ENCODE results near the gene CCDC136.

Gene CCDC136

DNA sequence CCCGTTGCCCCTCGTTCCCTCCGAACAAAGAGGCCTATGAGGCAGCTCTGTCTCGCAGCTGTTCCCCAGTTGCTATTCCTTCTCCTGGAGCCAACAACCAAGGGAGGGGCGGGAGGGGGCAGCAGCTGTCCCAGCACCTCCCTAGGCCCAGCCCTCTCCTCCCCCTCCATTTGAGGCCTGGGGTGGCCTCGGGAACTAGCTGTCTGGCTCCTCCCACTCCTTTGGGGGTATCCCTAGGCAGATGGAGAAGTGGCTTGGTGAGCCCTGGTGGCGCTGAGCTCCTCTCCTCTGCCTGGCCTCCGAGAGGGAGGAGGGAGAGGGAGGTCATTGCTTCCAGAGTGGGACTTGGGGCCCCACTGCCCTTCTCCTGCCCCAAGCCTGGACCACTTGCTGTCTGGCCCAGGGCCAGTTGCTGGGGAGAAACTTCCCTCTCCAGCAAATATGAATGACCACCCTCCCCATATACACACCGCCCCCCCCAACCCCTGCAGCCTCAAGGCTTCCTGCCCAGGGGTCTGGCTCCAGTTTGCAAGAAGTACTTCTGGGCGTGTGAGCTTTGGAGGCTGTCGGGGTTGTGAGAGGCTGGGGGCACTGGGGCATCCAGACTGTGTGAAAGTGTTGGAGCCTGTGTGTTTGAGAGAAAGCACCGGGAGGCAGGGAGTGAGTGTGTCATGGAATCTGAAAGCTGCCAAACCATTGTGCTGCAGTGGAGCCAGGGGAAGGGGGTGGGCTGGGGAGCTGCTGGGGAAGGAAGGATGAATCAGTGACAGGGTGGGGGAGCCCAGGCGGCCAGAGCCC lies 41.6 kb downstream of the CCDC136 start:
- peak; percentile 84 for DNase-seq

DNA sequence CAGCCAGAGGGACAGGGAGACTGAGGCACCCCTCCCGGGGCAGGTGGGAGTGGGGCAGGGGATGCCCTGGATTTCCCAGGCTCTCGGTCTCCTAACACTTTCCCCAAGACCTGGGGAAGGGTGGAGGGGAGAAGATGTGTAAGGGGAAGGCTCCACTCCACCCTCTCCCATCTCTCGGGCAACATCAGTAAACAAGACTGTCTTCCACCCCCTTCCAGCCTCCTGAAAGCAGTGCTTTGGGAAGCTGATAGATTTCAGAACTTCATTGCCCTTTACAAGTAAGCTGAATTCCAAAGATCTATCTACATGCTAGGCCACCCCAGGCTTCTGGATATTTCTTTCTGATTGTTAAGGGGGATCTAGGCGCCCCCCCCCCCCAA lies 42.2 kb downstream of the CCDC136 start:
- no peak for DNase-seq

DNA sequence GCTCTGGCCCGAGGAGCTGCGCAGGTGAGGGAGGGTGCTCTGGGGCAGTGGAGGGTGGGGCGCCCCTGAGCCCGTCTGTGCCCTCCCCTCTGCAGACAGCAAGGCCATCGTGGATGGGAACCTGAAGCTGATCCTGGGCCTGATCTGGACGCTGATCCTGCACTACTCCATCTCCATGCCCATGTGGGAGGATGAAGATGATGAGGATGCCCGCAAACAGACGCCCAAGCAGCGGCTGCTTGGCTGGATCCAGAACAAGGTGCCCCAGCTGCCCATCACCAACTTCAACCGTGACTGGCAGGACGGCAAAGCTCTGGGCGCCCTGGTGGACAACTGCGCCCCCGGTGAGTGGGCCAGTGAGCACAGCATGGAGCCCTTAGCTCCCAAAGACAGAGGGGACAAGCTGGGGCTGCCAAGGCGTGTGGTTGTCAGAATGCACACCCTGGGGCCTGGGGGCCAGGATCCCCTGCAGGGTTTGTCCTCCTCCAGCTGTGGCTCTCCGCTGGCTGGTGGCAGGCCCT lies 43.5 kb downstream of the CCDC136 start:
- no peak for DNase-seq

DNA sequence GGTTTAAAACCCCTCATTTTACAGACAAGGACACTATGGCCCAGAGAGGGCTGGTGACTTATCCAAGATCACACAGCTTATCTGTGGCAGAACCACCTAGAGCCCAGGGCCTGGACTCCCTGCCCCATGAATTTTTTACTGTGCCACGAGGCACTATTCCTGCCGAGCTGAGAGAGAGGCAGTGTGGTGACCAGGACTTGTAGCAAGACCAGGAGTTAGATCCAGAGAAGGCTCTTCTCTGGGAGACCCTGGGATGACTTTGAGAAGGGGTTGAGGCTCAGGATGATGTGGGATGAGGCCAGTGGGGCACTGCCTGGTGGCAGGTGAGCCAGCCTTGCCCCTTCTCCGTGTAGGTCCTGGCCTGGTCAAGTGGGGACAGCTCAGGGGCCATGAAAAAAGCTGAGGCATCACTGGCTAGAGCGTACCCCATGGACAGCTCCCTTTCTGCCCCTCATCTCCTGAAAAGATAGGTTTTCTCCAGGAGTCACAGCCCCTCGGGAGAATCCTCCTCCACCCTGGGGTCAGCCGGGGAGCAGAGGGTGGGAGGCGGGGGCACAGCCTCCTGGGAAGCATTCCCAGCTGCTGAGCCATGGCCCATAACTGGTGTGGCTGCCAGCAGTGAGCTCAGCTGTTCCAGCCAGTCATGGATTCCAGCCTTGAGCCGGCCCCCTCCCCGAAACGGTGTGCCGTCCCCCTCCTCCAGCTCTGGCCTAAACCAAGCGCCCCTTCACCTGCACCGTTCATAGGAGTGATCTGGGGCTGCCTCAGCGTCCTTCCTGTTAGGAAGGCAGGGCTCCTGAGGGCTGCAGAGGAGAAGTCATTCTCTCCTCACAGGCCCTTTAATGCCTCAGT lies 44.2 kb downstream of the CCDC136 start:
- DNase-seq: no peak

DNA sequence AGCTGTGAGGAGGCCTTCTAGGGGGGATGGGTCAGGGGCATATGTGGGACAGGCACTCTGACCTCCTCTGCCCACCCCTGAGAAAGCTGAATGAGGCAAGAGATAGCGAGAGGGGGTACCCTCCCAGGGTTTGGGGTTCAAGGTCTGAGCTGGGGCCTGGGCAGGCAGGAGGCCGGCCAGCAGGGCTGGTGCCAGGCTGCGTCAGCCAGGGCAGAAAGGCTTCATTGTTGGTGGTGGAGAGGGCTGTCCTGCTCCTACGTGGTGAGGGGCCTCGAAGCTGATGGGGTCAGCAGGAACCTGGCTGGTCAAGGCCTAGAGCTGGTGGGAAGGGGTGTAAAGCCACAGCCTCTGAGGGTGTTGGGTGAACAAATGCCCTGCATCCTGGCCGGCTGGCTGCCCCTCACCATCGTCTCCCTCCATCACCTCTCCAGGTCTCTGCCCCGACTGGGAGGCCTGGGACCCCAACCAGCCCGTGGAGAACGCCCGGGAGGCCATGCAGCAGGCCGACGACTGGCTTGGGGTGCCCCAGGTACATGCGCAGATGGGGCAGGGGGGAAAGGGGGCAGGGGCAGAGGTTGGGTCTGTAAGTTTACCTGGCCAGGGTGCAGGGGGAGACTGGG lies 45.1 kb downstream of the CCDC136 start:
- no peak for DNase-seq

DNA sequence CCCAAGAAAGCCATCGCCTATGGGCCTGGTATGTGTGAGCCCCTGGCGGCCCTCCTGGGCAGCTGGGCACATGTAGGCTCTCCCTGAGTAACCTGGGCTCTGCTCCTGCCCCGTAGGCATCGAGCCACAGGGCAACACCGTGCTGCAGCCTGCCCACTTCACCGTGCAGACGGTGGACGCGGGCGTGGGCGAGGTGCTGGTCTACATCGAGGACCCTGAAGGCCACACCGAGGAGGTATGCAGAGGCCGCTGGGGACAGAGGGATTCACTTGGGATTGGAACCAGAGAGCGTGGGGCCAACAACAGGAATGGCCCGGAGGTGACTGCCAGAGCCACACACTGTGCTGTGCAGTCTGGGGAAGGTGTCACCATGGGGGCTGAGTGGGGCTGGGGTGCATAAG lies 45.8 kb downstream of the CCDC136 start:
- DNase-seq: no peak

DNA sequence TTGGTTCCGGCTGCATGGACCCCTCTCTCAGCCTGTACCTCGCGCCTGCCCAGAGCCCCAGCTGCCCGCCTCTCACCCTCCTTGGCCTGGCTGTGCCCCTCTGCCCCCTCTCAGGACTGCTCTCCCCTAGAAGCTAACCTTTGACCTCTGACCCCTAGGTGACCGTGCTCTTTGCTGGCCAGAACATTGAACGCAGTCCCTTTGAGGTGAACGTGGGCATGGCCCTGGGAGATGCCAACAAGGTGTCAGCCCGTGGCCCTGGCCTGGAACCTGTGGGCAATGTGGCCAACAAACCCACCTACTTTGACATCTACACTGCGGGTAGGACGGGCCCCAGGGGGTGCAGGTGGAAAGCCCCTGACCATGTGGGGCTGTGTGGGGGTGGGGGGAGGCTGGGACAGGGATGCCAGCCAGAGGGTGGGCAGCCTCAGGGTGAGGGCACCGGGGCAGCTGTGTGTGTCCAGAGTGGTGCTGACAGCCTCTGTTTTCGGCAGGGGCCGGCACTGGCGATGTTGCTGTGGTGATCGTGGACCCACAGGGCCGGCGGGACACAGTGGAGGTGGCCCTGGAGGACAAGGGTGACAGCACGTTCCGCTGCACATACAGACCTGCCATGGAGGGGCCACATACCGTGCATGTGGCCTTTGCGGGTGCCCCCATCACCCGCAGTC lies 46.5 kb downstream of the CCDC136 start:
- no peak for DNase-seq

DNA sequence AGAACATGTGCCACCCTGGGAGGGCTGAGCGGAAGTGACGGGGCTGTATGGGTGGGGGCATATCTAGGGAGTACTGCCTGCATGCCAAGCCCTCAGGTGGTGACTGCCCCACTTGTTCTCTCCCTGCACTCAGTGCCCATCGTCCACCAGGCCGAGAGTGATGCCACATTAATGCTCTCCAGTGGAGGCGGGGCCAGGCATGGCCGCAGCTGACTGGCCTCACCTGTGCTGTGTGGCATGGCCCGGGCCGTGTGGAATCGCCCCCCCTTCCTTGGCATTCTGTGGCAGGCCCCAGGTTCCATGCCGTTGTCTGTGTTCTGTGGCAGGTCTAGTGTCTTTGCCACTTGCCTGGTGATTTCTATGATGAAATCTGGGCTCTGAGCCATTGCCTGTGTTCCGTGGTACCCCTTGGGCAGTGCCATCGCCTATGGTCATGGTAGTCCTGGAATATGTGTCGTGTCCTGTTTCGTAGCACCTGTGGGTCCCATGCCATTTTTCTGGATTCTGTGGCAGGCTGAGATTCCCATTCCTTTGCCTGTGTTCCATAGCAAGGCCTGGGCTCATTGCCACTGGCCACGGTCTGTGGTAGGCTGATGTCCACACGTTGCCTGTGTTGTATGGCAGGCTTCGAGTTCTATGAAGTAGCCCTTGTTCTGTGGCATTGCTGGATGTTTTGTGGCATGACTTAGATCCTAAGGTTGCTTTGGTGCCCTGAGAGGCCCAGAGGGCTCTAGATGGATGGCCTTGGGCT lies 47.4 kb downstream of the CCDC136 start:
- no peak for DNase-seq

DNA sequence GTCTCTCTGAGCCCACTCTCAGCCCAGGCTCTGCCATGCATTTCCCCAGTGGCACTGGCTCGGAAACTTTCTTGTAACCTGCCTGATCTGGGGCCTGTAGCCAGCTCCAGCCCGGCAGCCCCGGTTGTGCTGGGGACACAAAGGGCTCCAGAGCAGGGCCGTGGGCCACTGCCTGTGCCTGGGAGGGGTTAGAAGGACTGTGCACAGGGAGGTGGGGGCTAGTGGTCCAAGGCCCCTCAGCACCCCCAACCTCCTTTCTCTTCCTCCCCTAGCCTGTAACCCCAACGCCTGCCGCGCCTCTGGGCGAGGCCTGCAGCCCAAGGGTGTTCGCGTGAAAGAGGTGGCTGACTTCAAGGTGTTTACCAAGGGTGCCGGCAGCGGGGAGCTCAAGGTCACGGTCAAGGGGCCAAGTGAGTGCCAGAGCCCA lies 48.0 kb downstream of the CCDC136 start:
- DNase-seq: no peak

DNA sequence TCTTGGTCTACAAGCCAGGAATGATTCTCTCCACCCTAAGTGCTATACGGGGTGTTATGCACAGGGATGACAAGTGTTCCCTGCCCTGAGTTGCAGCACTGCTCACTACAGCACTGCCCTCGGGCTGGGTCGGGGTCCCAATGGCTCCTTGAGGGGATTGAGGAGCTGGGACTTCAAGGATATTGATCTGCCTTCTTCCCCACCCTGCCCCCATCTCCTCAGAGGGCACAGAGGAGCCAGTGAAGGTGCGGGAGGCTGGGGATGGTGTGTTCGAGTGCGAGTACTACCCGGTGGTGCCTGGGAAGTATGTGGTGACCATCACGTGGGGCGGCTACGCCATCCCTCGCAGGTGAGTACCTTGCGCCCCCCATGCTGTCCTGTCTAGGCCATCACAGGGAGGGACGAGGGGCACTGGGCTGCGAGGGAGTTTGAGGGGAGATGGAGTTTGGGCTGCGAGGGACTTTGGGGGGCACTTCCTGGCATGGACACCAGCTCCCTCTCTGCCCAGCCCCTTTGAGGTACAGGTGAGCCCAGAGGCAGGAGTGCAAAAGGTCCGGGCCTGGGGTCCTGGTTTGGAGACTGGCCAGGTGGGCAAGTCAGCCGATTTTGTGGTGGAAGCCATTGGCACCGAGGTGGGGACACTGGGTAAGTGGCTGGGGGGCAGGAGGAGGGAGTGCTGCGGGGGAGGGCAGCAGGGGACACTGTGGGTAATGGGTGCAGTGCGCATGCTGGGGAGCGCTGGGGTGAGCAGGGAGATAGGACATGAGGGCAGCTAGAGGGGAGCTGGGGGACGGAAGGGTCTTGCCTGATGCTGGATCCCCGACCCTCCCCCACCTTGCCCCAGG lies 48.8 kb downstream of the CCDC136 start:
- no peak for DNase-seq

DNA sequence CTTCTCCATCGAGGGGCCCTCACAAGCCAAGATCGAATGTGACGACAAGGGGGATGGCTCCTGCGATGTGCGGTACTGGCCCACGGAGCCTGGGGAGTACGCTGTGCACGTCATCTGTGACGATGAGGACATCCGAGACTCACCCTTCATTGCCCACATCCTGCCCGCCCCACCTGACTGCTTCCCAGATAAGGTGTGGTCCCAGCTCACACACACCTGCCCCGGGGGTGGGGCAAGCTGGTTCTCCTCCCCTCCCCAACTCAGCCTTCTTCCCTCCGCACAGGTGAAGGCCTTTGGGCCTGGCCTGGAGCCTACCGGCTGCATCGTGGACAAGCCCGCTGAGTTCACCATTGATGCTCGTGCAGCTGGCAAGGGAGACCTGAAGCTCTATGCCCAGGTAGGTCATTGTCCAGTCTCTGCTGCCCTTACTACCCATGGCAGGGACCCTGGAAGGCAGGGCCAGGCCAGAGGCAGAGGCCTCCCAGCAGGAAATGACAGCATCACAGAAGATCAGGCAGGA lies 49.5 kb downstream of the CCDC136 start:
- DNase-seq: no peak

DNA sequence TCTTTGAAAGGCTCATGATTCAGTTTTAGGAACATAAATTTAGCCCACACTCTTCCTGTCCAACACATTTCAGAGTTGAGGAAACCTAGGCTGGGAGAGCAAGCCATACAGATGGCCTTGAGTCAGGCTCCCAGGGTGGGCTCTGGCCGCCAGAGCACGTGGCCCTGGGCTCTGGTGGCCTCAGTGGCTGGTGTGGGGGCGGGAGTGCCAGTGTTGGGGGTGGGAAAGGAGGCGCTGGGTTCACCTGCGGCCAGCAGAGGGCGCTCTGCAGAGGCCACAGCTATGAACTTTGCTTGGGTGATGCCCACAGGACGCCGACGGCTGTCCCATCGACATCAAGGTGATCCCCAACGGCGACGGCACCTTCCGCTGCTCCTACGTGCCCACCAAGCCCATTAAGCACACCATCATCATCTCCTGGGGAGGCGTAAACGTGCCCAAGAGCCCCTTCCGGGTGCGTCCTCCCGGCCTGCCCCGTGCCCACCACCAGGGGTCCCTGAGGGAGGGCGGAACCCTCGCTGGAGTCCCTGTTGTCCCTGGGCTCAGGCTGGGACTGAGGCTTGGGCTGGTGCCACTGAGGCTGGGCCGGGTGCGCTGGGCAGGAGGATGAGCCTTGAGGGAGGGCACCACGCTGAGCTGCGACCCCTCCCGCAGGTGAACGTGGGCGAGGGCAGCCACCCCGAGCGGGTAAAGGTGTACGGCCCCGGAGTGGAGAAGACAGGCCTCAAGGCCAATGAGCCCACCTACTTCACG lies 50.3 kb downstream of the CCDC136 start:
- DNase-seq: no peak

DNA sequence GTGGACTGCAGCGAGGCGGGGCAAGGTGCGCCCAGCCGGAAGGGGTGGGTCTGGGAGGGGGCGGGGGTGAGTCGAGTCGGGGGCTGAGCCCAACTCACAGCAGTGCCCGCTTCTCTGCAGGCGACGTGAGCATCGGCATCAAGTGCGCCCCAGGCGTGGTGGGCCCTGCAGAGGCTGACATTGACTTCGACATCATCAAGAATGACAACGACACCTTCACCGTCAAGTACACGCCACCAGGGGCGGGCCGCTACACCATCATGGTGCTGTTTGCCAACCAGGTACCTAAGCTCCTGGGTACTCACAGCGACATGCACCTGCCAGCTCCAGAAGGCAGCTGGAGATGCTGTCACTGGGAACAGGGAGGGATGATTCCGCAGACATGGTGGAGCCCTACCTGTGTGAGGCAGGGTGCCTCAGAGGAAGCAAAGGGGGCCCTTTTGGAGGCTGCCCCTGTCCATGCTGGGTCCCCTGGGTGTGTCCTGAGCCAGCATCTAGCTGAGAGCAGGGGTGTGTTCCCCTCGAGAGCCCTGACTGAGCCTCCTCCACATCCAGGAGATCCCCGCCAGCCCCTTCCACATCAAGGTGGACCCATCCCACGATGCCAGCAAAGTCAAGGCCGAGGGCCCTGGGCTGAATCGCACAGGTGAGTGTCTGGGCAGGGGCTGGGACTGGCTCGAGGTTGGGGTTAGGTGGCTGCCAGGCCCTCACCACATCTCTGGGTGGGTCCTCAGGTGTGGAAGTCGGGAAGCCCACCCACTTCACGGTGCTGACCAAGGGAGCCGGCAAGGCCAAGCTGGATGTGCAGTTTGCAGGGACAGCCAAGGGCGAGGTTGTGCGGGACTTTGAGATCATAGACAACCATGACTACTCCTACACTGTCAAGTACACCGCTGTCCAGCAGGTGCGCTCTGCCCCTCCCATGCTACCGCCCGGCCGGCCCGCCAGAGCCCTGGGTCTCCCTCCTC lies 51.2 kb downstream of the CCDC136 start:
- DNase-seq: no peak

DNA sequence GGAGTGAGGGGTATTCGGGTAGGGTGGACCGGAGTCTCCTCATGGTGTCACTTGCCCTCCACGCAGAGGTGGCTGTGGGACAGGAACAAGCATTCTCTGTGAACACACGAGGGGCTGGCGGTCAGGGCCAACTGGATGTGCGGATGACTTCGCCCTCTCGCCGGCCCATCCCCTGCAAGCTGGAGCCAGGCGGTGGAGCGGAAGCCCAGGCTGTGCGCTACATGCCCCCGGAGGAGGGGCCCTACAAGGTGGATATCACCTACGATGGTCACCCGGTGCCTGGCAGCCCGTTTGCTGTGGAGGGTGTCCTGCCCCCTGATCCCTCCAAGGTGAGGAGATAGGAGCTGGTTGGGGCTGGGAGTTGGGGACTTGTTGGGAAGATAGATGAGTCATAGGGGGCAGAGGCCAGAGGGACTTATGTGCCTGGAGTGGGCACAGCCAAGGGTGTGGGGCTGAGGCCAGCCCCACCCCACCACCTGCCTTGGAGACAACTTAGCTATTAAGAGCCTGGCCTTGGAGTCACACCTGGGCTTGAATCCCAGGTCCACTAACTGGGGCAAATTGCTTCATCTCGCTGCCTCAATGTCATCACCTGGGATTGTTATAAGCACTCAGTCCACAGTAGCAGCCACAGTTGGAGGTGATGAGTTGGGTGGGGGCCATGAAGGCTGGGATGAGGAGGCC lies 52.3 kb downstream of the CCDC136 start:
- DNase-seq: no peak

DNA sequence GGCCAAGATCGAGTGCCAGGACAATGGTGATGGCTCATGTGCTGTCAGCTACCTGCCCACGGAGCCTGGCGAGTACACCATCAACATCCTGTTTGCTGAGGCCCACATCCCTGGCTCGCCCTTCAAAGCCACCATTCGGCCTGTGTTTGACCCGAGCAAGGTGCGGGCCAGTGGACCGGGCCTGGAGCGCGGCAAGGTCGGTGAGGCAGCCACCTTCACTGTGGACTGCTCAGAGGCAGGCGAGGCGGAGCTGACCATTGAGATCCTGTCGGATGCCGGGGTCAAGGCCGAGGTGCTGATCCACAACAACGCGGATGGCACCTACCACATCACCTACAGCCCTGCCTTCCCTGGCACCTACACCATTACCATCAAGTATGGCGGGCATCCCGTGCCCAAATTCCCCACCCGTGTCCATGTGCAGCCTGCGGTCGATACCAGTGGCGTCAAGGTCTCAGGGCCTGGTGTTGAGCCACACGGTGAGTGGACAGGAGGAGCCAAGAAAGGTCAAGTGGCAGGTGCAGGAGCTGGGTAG lies 53.1 kb downstream of the CCDC136 start:
- no peak for DNase-seq

DNA sequence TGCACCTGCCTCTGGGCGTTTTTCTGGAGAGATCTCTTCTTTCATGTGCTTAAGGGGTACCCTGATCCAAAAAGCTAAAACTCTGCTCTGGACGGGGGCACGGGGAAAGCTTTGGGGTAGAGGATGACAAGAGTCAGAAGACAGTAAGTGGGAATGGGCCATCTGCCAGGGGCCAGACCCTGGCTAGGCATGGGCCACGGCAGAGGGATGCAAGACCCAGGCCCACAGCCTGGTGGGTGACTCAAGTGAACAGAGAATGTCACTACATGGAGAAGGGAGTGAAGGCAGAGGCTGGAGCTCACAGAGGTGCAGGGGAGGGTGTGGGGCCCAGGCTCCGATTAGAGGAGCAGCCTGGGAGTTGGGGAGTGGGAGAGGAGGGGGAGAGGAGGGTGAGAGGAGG lies 53.7 kb downstream of the CCDC136 start:
- no peak for DNase-seq

DNA sequence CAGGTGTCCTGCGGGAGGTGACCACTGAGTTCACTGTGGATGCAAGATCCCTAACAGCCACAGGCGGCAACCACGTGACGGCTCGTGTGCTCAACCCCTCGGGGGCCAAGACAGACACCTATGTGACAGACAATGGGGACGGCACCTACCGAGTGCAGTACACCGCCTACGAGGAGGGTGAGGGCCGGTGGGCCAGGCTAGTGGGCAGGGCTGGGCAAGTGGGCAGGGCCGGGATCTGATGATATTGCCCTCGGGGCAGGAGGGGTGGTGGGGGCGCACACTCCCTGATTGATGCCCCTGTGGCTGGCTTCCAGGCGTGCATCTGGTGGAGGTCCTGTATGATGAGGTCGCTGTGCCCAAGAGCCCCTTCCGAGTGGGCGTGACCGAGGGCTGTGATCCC lies 54.2 kb downstream of the CCDC136 start:
- no peak for DNase-seq

Measured in NCI-H524 treated with DMSO at 0.1 percent for 48 hours (cell line).